Measurements from ENCODE around the gene DAPK1. TPM values are rescaled to one million over a fixed set of nuclear protein-coding genes. Genes with fewer than 3 reads are reported as not detected.

DAPK1 gene
- total RNA-seq, 4 donors from 2014 or later = 5.4 to 13.4 (median 9.8) TPM

GRCh38 chr9:87578625-87579024 lies 81.0 kb downstream of the DAPK1 start:
- Histone ChIP-seq H3K36me3 (no peaks in the 10 kb centered on the region), H3K4me1 (peaks cover 10% of the 10 kb centered on the region), H3K27me3 (no peaks in the 10 kb centered on the region), H3K27ac (no peak overlapping the region), H3K4me3 (no peak overlapping the region), H3K9me3 (no peaks in the 10 kb centered on the region)
- 70% methylated on average over 2 of the region's 2 CpGs for WGBS
- TF ChIP-seq EP300 (IDR thresholded peaks at IDR 0.05) (no peak), CTCF (IDR thresholded peaks at IDR 0.05) (no peak), POLR2A (IDR thresholded peaks at IDR 0.05) (no peak), POLR2AphosphoS5 (IDR thresholded peaks at IDR 0.05) (no peak)
- no peak for DNase-seq (ENCODE audit: low spot score in 2 of 2)

GRCh38 chr9:87579781-87580541 lies 82.3 kb downstream of the DAPK1 start:
- Histone ChIP-seq H3K27ac (no peak overlapping the region), H3K27me3 (no peaks in the 10 kb centered on the region), H3K4me1 (peaks cover 10% of the 10 kb centered on the region), H3K9me3 (no peaks in the 10 kb centered on the region), H3K36me3 (no peaks in the 10 kb centered on the region), H3K4me3 (no peak overlapping the region)
- no peak for DNase-seq (ENCODE audit: low spot score in 2 of 2)
- no peak for TF ChIP-seq EP300 (IDR thresholded peaks at IDR 0.05)
- no peak for TF ChIP-seq CTCF (IDR thresholded peaks at IDR 0.05)
- no peak for TF ChIP-seq POLR2AphosphoS5 (IDR thresholded peaks at IDR 0.05)
- TF ChIP-seq POLR2A (IDR thresholded peaks at IDR 0.05) = no peak
- WGBS = 97% methylated on average over 2 of the region's 2 CpGs

GRCh38 chr9:87580941-87581438 lies 83.3 kb downstream of the DAPK1 start:
- TF ChIP-seq POLR2AphosphoS5 (IDR thresholded peaks at IDR 0.05) (no peak), CTCF (IDR thresholded peaks at IDR 0.05) (no peak), EP300 (IDR thresholded peaks at IDR 0.05) (no peak), POLR2A (IDR thresholded peaks at IDR 0.05) (no peak)
- no peaks in the 10 kb centered on the region for H3K36me3 ChIP-seq
- no peak overlapping the region for H3K4me3 ChIP-seq
- WGBS = 95% methylated on average over 10 of the region's 10 CpGs
- DNase-seq (ENCODE audit: low spot score in 2 of 2) = no peak
- H3K4me1 ChIP-seq = peaks cover 10% of the 10 kb centered on the region
- no peaks in the 10 kb centered on the region for H3K27me3 ChIP-seq
- peak overlapping the region; percentile 61 for H3K27ac ChIP-seq
- H3K9me3 ChIP-seq = no peaks in the 10 kb centered on the region

DNA sequence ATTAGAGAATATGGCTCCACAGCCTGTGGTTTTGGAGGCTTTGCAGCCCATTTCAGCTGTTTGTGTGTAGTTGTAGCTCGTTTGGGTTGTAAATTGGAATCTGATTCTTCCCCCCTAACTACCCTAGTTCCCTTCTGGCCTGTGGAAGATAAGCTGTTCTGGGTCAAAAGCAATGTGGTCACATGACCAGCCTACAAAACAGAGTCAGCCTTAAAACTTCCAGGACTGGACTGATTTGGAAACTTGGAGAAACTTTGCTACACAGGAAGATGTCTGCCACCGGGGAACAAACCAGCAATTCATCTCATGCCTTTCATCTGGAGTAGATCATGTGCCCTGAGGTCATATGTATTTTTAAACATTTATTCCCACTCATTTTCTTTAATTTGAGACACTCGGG lies 83.8 kb downstream of the DAPK1 start:
- H3K4me1 ChIP-seq = peaks cover 10% of the 10 kb centered on the region
- WGBS = 18% methylated on average over 3 of the region's 3 CpGs
- TF ChIP-seq POLR2AphosphoS5 (IDR thresholded peaks at IDR 0.05) (no peak), CTCF (IDR thresholded peaks at IDR 0.05) (no peak), POLR2A (IDR thresholded peaks at IDR 0.05) (no peak), EP300 (IDR thresholded peaks at IDR 0.05) (no peak)

DNA sequence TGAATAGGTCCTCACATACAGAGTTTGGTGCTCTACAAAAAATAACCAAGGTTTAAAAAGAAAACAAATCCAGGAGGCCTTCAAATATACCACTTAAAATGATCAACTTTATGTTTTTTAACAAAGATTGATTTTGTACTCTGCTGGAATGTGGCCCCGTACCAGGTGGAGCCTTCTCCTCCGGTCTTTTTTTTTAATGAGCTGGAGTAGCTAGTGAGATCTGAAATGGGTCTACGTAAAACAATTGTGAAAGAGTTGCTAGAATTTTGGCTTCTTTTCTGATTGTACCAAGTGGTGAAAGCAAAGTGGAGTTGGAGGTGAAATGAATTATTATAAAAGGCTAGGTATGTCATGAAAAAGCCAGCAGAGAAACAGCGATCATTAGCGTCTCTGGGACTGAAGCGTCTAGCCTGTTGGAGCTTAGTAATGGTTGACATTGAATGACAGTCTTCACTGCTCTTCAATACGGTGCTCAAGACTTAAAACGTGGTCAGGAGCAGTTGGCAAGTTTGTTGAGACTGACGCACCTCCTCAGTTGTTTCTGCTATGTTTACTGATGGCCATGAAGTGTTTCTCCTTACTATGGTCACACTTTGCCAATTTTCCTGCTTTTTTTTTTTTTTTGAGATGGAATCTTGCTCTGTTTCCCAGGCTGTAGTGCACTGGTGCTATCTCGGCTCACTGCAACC lies 84.4 kb downstream of the DAPK1 start:
- peak overlapping the region; percentile 61 for H3K27ac ChIP-seq
- WGBS = 74% methylated on average over 10 of the region's 10 CpGs

More for the DNA sequence above, 83.8 kb downstream of the DAPK1 start:
- no peaks in the 10 kb centered on the region for H3K9me3 ChIP-seq
- no peaks in the 10 kb centered on the region for H3K27me3 ChIP-seq
- no peak for DNase-seq (ENCODE audit: low spot score in 2 of 2)
- H3K27ac ChIP-seq = peak overlapping the region; percentile 61
- H3K4me3 ChIP-seq = no peak overlapping the region
- H3K36me3 ChIP-seq = no peaks in the 10 kb centered on the region

More for the DNA sequence above, 84.4 kb downstream of the DAPK1 start:
- Histone ChIP-seq H3K4me1 (peaks cover 10% of the 10 kb centered on the region), H3K9me3 (no peaks in the 10 kb centered on the region), H3K36me3 (no peaks in the 10 kb centered on the region), H3K27me3 (no peaks in the 10 kb centered on the region), H3K4me3 (no peak overlapping the region)
- no peak for TF ChIP-seq EP300 (IDR thresholded peaks at IDR 0.05)
- TF ChIP-seq POLR2AphosphoS5 (IDR thresholded peaks at IDR 0.05) = no peak
- TF ChIP-seq CTCF (IDR thresholded peaks at IDR 0.05) = no peak
- TF ChIP-seq POLR2A (IDR thresholded peaks at IDR 0.05) = no peak
- no peak for DNase-seq (ENCODE audit: low spot score in 2 of 2)

Measured in suprapubic skin (tissue), 4 donors.